HG03045 (cell line): ENCODE data around the gene B4GALNT4.
"Not testable (repeated sequence)": the region's sequence is repeated elsewhere in the genome, so short reads cannot be mapped to it uniquely, and the experiment has no call there.

Source experiments
- ATAC-seq: cut with Tn5 transposase; IDR thresholded peaks from one replicate; pipeline ENCODE4 v1.9.1; 2021; ENCODE audit warnings: mild to moderate bottlenecking, moderate library complexity; ENCODE audit not compliant: unreplicated experiment

B4GALNT4 gene

DNA sequence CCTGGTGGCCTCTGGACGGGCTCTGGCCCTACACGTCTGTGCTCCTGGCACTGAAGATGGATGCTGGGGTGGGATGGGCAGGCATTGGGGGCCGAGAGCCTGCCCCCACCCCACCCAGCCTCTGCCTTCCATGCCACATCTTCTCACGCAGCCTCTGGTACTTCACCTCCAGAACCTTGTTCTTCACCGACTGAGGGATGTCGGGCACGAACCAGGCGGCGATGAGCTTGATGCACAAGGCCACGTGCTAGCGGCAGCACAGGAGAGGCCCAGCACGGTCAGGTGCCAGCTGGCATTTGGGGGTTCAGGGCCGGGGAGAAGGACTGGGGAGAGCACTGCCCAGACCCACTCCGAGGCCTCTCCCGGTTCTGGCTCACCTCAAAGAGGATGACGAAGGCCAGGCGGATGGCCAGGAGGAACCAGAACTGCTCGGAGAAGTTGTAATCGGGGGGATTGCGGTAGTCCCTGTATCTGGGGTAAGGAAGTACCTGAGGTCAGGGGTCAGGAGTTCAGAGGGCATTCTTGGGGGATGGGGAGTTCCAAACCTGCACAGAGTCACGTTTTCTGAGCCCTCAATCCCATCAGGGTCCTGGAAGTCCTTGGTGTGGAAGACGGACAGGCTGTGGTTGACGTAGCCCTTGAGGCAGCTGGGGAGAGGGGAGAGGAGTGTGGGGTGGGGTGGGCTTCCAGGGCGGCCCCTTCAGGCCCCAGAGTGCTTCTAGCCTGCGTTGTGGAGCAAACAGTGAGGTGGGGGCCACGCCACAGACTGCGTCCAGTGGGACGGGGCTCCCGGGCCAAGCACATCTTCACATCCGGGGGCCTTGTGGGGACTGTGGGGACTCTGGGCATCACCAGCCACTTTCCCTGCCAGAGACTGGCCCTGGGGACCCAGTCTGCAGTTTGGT lies 49.3 kb downstream of the B4GALNT4 start:
- ATAC-seq = no peak

DNA sequence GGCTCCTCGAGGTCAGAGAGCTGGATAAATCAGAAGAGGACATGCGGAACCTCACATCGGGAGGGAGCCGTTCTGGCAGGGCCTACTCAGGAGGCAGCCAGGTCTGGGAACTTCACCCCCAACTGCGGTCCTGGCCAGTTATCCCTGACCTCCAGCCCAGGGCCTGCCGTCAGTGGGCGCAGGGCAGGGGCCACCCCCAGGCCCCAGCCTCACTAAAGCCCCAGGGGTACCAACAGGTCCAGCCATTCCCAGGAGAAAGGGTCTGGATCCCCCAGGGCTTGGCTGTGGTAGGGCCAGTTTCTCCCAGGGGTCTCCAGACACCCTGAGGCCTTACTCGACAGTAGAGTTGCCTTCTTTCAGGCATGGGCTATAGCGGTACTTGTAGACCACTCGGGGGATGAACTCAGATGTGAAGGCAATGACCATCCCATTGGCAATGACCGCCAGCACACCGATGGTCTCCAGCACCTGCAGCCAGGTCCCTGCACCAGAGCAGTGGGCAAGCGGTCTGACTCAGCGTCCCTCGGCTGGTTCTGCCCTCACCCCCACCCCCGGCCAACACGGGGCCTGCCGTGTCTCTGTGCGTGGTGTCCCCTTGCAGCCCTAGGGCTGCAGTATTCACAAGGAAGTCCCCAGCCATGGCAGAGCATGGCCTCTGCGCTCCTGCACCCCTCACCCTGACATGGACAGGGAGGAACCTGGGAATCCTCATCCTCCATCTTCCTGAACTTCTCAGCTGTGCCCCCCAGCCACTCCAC lies 50.1 kb downstream of the B4GALNT4 start:
- no peak for ATAC-seq

DNA sequence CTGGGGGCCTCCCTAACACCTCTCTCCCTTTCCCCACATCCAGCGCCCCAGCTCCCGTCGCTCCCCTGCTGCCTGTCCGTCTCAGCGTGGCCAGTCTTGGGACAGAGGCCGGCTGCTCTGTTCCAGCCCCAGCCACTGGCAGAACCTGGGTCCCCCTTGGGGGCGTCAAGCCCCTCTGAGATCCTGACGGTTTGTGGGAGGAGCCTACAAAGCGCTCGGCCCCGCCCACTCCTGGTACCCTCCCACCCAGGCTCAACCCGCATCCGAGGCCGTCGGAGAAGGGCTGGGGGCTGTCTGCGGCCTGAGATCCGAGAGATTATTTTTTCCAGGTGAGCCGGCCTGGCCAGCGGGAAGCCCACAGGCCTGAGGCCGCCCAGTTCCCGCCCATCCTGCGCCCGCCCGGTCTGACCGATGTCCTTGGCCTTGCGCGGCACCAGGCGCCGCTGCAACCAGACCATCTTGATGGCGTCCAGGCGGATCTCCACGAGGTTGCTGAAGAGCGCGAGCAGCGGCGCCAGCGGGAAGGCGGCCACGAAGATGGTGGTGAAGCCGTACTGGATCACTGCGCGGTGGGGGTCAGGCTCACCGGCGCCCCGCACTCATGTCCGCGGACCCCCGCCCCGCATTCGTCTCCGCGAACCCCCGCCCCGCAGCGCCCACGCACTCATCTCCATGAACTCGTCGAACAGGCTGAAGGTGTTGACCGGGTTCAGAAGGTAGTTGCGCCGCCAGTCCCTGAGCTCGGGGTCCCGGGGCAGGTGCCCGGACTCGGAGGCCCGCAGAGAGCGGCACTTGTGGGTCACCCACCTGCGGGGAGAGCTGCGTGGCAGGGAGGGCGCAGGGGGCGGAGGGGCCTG lies 51.0 kb downstream of the B4GALNT4 start:
- ATAC-seq = no peak

DNA sequence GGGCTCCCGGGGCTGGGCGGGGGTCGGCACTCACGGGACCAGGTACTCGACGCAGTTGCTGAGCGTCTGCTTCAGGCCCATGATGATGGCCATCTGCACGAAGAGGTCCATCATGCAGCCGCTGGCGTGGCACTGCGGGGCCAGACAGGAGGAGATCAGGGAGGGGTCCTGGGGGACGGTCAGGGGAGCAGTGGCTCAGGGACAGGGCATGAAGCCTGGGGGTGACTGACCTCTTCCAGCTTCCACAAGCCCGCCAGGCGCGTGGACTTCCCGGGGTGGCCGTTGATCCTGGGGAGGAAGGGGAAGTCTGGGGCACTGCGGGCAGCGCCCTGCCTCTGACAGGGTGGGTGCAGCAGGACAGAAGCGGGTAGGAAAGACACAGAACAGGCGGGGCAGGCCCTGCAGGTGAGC lies 51.6 kb downstream of the B4GALNT4 start:
- ATAC-seq = no peak

DNA sequence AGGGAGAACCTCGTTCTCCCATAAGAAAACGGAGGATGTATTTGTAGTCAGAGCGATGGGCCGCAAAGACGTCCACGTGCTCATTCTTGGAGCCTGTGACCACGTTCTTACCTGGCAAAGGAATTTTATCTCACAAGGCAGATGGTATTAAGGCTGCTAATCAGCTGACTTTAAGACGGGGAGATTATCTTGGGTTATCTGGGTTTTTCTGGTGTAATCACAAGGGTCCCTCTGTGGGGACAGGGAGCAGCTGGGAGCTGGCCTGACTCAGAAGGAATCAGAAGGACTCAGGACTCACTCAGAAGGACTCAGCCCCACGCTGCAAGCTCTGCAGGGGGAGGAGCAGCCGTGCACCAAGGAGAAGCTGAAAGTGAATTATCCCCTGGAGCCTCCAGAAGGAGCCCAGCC lies 53.0 kb downstream of the B4GALNT4 start:
- no peak for ATAC-seq

DNA sequence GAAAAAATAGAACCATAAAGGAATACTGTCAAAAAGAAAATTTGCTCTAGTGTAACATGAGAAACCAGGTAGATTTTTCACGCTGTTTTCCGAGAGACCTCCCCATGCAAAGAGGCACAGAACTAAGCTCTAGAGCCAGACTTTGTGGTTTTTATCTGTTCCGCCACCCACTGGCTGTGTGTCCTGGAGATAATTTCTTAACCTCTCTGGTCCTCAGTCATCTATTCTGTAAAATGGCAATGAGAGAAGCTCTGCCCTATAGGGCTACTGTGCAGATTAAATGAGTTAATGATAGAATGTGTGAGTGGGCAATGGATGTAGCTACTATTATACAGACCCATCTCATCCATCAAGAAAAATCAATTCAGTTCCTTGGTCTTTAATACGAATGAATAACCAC lies 54.9 kb downstream of the B4GALNT4 start:
- no peak for ATAC-seq

DNA sequence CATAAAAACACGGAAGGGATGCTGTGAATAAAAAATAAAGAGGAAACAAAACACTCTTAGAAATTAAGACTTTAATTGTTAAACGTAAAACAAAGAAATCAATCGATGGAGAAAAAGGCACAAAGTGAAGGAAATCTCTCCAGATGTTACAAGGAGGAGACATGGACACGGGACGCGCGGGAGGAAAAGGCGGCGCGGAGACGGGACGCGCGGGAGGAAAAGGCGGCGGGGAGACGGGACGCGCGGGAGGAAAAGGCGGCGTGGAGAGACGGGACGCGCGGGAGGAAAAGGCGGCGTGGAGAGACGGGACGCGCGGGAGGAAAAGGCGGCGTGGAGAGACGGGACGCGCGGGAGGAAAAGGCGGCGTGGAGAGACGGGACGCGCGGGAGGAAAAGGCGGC lies 55.5 kb downstream of the B4GALNT4 start:
- ATAC-seq = not testable (repeated sequence)

DNA sequence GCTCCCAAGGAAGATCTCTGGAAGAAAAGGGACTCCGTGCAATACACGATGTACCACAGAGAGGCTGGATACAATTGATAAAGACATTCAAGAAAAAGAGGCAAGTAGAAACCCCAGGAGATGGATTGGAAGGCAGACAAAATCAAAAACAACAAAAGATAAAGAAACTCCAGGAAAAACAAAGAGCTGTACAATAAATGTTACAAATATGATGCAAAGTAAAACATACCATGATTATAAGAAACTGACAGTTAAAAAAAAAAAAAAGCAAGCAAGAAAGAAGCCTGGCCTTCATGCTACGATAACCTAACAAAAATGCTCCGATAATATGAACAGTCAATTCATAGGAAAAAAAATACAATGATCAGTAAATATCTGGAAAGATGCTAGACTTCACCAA lies 56.0 kb downstream of the B4GALNT4 start:
- no peak for ATAC-seq

DNA sequence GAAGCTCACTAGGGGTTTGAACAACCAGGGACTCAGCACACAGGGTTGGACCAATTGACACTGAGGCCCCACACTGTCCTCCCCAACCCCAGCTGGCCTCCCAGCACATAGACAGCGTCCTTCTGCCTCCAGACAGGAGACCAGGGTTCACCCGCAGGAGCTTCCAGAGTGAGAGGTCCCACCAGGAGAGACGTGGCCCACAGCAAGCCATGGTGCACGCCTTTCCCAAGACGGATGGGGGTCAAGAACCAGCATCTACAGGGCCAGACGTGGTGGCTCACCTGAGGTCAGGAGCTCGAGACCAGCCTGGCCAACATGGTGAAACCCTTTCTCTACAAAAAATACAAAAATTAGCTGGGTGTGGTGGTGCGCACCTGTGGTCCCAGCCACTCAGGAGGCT lies 57.6 kb downstream of the B4GALNT4 start:
- ATAC-seq = no peak

DNA sequence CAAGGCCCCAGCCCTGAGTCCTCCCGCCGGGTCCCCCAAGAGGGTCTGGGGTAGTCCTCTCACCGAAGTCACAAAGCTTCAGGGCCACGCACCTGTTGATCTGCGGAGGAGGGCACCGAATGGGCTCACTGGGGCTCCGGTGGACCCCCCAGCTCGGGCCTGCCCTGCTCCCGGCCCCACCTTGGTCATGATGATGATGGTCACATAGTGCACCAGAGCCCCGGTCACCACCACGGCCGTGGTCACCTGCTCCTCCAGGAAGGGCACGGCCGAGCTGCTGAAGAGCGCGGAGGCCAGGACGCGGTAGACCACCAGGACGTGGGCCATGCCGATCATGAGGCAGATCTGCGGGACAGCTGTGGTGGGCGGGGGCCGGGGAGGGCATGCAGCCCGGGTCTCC lies 59.0 kb downstream of the B4GALNT4 start:
- ATAC-seq = no peak

DNA sequence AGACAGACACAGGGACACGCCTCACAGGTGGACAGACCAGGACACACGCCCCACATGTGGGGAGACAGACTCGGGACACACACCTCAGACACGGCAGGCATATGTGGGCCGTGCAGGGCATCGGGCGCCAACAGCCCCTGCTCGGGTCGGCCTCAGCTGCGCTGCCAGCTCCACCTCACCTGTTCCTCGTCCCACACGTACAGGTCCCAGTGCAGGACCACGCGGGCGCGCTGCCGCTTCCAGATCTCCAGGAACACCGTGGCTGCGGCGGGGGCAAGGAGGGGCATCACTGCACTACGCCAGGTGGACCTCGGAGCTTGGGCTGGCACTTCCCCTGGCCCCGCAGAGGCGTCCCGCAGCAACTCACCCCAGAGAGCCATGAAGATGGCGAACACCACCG lies 60.1 kb downstream of the B4GALNT4 start:
- ATAC-seq = no peak

DNA sequence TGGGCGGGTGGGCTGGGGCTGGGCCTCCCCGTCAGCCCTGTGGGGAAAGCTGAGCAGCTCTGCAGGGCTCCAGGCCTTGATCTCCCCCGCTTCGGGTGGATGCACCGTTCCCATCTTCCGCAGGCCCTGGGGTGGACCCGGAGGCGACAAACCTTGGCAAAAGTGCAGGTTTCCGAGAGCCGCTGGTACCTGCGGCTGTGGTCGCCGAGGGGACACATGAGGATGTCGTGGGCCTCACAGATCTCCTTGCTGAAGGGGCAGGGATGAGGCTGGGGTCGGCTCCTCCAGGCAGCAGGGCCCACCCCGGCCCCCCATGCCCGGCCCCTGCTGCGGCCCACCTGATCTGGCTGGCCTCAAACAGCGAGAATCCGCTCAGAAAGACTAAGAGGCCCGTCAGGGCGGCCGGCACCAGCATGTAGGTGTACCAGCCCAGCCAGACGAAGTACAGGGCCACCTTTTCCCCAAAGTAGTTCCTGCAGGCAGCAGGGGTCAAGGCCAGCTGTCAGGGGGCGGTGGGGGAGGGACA lies 60.7 kb downstream of the B4GALNT4 start:
- ATAC-seq = no peak
